ELR (cell line): Measurements from ENCODE around the gene NOP10.
A peak's percentile ranks its signal among the peaks of the same experiment; 100 is the strongest.
"Not testable (repeated sequence)": the region's sequence is repeated elsewhere in the genome, so short reads cannot be mapped to it uniquely, and the experiment has no call there.

Source experiments
- DNase-seq: peaks from one replicate; pipeline ENCODE4 v3.0.0-alpha.2; 2015; ENCODE audit warnings: low read depth

NOP10 gene

DNA sequence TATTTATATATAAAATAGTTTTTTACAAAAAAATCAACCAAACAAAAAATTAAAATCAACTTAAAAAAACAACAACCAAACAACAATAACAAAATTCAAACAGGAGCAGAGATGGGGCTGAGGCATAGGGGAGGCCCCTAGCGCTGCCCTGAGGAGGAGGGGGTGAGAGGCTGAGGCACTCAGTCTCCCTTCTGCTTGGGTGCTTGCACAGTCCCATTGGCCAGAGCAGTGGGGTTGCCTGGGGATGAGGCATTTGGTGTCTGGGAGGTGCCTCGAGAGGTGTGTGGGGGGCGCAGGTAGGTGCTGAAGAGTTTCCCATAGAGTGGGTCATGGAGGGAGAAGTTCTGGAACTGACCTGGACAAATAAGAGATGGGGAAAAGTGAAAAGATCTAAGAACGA is 16.0 kb upstream of the NOP10 start:
- no peak for DNase-seq

- peak; percentile 64 for DNase-seq
Observed at GRCh38 chr15:34358367-34358766, 15.4 kb upstream of the NOP10 start.

DNA sequence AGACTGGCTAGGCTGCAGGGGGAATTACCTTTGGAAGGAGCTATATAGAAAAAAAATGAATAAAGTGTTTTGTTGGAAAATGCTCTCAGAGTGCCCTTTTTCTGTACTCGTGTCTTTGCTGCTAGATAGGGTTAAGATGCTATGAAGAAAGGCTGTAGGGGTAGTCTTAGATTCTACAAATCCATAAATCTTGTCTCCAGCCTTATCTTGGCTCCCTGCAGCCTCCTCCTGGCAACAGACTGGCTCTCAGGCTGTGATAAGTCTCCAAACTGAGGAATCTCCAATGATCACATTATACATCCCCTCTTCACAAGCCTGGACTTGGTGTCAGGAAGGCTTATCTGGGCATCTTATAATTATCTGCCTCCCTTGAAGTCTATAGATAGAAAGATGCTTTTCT is 14.7 kb upstream of the NOP10 start:
- no peak for DNase-seq

DNA sequence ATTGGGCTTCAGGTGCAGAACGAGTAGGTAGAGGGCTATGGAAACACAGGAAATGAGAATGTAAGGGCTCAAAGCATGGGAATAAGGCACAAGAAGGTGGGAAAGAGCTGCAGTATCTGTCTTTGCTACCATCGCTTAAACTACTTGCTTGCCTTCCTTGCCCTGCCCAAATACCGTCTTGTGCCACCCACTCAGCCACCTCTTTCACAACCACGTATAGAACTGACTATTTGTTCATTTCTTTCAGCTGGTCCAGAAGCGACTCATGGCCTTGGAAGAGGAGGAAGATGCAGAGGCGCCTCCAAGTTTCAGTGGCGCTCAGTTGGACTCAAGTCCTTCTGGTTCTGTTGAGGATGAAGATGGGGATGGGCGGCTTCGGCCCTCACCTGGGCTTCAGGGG is 12.3 kb upstream of the NOP10 start:
- DNase-seq = no peak

DNA sequence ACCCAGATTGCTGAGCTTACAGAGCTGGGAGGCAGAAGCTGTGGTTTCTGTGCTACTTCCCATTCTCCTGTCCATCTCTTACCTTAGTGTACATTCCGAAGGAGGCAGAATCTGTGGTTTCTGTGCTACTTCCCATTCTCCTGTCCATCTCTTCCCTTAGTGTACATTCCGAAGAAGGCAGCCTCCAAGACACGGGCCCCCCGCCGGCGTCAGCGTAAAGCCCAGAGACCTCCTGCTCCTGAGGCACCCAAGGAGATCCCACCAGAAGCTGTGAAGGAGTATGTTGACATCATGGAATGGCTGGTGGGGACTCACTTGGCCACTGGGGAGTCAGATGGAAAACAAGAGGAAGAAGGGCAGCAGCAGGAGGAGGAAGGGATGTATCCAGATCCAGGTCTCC is 11.3 kb upstream of the NOP10 start:
- no peak for DNase-seq

DNA sequence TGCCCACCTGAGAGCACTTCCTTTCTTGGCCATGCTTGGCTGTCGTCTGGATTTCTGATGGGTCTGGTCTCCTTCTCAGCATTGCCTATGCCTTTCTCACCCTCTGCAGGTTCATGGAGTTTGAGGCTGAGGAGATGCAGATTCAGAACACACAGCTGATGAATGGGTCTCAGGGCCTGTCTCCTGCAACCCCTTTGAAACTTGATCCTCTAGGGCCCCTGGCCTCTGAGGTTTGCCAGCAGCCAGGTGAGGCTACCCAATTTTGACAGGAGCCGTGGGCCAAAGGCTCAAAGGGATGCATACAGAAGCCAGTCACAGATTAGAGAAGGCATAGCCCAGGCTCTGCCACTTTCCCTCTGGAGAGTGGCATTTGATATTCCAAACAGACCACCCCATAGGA is 10.7 kb upstream of the NOP10 start:
- DNase-seq = no peak

DNA sequence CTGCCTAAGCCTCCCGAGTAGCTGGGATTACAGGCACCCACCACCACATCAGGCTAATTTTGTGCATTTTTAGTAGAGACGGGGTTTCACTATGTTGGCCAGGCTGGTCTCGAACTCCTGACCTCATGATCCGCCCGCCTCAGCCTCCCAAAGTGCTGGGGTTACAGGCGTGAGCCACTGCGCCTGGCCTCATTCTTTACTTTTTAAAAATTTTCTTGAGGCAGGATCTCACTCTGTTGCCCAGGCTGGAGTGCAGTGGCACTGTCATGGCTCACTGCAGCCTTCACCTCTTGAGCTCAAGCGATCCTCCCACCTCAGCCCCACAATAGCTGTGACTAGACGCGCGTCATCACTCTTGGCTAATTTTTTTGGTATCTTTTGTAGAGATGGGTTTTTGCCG is 10.1 kb upstream of the NOP10 start:
- not testable (repeated sequence) for DNase-seq

GRCh38 chr15:34349769-34350168 is 6.8 kb upstream of the NOP10 start:
- no peak for DNase-seq

DNA sequence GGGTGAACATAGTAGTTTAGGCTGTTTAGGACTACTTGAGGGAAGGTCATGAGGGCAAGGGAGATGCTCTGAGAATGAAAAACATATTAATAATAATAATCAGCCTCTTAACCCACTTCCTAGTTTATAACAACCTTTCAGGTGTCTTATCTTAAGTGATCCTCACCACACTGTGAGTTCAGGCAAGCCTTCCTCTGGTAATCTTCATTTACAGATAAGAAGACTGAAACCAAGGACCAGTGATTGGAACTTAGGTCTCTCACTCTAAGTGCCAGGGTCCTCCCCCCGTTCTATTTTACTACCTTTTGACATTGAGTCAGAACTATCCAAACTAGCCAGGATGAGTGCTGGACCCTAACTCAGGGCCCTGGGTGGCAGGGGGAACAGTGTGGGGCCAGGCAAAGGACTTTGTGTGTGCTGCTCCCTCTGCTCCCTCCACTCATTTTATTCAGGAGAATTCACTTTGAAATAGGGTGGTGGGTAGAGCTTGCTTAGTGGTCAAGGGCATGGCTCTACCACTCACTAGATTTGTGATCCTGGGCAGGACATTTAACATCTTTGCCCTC is 5.9 kb upstream of the NOP10 start:
- no peak for DNase-seq

GRCh38 chr15:34347951-34348638 is 5.2 kb upstream of the NOP10 start:
- DNase-seq = no peak

DNA sequence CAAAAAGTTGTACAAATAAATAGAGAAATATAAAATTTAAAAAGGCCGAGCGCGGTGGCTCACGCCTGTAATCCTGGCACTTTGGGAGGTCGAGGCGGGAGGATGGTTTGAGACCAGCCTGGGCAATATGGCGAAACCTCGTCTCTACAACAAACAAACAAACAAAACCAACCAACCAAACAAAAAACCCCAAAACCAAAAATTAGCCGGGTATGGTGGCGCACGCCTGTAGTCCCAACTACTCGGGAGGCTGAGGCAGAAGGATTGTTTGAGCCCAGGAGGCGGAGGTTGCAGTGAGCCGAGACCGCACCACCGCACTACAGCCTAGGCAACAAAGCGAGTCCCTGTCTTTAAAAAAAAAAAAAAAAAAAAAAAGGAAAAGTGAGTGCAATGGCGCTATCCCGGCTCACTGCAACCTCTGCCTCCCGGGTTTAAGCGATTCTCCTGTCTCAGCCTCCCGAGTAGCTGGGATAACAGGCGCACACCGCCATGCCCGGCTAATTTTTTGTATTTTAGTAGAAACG is 661 bp downstream of the NOP10 start:
- DNase-seq = peak; percentile 15

DNA sequence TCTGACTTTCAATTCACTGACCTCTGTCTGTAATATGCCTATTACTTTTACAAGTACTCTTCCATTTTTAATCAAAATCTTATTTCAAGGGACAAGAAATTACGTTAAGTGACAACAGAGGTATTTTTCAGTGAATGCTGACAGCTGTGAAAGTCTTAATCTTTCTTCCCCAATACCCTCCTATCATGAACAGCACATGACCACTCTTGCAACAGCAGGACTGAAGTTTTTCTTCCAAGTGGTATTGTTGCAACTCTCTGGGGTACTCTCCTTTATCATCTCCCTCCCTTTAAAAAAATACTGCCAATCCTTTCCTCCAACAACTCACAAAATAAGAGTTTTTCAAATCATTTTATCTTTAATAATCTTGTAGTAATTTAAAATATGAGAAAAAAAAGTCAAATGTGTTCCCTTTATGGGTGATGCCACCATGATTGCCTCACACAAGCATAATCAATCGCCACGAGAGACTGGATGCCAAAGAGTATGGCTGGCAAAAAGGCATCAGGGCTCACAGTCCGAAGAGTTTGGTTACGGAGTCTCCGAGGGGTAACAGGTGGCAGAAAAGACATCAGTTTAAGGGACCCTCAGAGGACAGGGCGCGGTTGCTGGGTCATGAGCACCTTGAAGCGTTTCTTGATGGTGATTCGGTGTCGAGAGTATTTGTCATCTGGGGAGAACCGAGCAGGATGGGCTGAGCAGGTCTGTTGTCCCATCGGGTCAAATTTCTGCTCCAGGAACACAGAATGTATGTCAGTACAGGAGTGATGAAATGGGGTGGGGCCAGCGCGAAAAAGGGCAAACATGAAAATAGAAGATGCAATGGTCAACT is 1.3 kb downstream of the NOP10 start:
- DNase-seq = no peak

DNA sequence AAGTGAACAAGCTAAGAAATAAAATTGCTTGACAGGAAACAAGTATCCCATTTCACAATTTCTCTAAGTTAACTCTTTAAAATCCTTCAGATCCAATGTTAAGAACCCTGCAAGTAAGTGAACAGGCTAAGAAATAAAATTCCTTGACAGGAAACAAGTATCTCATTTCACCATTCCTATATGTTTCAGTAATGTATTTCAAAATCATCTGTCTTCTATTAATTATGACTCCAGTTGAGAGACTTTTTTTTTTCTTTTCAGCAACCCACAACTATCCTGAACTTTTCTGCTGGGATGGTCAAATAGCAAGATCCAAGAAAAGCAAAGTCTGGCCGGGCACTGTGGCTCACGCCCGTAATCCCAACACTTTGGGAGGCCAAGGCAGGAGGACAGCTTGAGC is 3.0 kb downstream of the NOP10 start:
- no peak for DNase-seq

DNA sequence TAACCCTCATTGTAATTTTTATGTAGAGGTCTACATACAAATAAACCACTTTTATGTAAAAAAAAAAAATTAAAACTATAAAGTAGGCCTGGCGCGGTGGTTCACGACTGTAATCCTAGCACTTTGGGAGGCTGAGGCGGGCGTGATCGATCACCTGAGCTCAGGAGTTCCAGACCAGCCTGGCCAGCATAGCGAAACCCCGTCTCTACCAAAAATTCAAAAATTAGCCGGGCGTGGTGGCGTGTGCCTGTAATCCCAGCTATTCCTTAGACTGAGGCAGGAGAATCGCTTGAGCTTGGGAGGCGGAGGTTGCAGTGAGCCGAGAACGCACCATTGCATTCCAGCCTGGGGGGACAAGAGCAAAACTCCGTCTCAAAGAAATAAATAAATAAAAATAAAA is 4.6 kb downstream of the NOP10 start:
- no peak for DNase-seq

GRCh38 chr15:34337557-34338306 is 5.2 kb downstream of the NOP10 start, which contains the start of gene SLC12A6:
Gene SLC12A6, minus strand, starts transcription at chr15:34337781. Its CDS starts 1,101 bp downstream, at chr15:34336680.
- DNase-seq = peak; percentile 97

DNA sequence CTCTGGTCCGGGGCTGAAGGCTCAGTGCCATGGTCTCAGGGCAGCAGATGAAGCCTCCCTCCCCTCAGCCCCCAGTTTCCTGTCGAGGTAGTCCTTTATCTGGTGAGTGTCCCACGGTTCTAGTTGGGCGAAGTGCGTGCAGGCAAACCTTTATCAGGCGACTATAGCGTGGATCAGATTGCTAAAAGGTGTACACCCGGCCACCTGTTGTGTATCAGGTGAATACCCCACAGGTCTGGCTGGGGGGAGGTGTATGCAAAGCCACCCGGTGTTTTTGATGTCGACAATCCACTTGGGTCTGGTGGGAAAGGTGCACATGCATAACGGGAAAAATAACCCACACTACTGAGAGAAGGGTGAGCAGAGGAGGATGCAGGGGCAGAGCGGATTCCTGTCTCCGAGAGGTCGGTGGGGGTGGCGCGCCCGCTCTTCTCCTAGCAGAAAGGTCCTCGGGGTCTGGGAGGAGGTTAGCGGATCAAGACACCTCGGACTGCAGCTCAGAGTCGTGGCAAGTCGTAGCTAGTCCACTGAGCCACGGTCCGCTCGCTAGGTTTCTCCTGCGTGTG is 5.9 kb downstream of the NOP10 start:
- DNase-seq = peak; percentile 28

GRCh38 chr15:34336231-34336990 is 6.5 kb downstream of the NOP10 start:
- DNase-seq = no peak

- peak; percentile 40 for DNase-seq
Observed at GRCh38 chr15:34335176-34336032, 7.5 kb downstream of the NOP10 start.

DNA sequence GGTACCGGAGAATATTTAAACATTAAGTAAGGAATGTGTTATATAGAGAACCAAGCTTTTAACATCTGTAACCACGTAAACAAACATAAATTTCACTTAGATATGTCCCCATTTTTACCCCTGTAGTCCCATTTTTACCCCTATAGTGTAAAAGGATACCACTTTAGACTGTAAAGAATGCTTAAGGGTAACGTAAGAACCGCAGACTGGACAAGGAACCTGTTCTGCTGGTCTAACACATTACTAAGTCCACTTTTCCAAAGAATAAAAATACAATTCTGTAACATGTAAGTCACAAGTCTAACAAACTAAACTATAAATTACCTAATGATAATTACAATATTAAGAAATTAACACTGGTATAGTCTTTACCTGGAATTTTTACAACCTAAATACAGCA is 8.3 kb downstream of the NOP10 start:
- DNase-seq = no peak

DNA sequence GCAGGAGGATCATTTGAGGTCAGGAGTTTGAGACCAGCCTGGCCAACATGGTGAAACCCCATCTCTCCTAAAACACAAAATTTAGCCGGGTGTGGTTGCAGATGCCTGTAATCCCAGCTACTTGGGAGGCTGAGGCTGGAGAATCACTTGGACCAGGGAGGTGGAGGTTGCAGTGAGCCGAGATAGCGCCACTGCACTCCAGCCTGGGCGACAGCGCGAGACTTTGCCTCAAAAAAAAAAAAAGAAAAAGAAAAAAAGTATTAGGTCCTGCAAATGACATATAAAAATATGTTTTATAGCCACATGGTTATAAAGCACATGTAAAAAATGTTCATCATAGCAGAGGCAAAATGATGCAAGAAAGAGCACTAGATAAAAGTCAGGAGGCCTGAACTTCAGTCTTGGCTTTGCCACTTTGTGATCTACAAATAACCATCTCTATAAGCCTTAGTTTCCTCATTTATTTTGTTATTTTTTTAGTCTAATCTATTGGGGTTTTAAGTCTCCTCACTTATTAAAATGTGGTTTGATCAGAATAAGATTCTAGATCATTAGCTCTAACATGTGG is 10.3 kb downstream of the NOP10 start:
- DNase-seq = no peak
